HEK293T (cell line): ENCODE results near the gene GRK1.

Source experiments
- CTCF ChIA-PET: fragments of 350-600 bp; formaldehyde crosslinking; extraction: SDS; loops from one replicate; lab custom pipeline; 2021; ENCODE audit warnings: antibody characterized with exemption, inconsistent platforms; lab: Yijun Ruan, JAX
- POLR2A ChIA-PET: fragments of 350-600 bp; formaldehyde crosslinking; extraction: SDS; loops from one replicate; lab custom pipeline; 2020; ENCODE audit warnings: antibody characterized with exemption, inconsistent platforms; lab: Yijun Ruan, JAX
- DNase-seq: peaks from one replicate; pipeline ENCODE4 v3.0.0; 2012; ENCODE audit warnings: mixed read lengths; ENCODE audit errors: extremely low spot score
- ARNT ChIP-seq: fragments of 450-650 bp; IDR thresholded peaks from 2 replicates; pipeline ENCODE4 v1.6.1; 2017; ENCODE audit warnings: mild to moderate bottlenecking
- BHLHE40 ChIP-seq: fragments of 450-650 bp; IDR thresholded peaks from 2 replicates; pipeline ENCODE4 v1.6.1; 2016; ENCODE audit warnings: mild to moderate bottlenecking, moderate library complexity, borderline replicate concordance
- CTBP1 ChIP-seq: fragments of 450-650 bp; IDR thresholded peaks from 2 replicates; pipeline ENCODE4 v1.6.1; 2016; ENCODE audit warnings: borderline replicate concordance
- ELF4 ChIP-seq: fragments of 450-650 bp; IDR thresholded peaks from 2 replicates; pipeline ENCODE4 v1.6.1; 2017; ENCODE audit warnings: antibody characterized with exemption
- FOXA1 ChIP-seq: fragments of 450-650 bp; IDR thresholded peaks from 2 replicates; pipeline ENCODE4 v1.6.1; 2016; ENCODE audit warnings: mild to moderate bottlenecking
- FOXK2 ChIP-seq: fragments of 450-650 bp; IDR thresholded peaks from 2 replicates; pipeline ENCODE4 v1.6.1; 2016; ENCODE audit warnings: mild to moderate bottlenecking
- FOXM1 ChIP-seq: fragments of 450-650 bp; IDR thresholded peaks from 2 replicates; pipeline ENCODE4 v1.6.1; 2017; ENCODE audit warnings: mild to moderate bottlenecking, borderline replicate concordance
- HDGF ChIP-seq: fragments of 450-650 bp; IDR thresholded peaks from 2 replicates; pipeline ENCODE4 v1.6.1; 2017; ENCODE audit warnings: antibody characterized with exemption, borderline replicate concordance
- L3MBTL2 ChIP-seq: fragments of 450-650 bp; conservative IDR thresholded peaks from 2 replicates; pipeline ENCODE4 v1.6.1; 2016; ENCODE audit warnings: mild to moderate bottlenecking
- LEF1 ChIP-seq: fragments of 450-650 bp; IDR thresholded peaks from 2 replicates; pipeline ENCODE4 v1.6.1; 2017; ENCODE audit warnings: mild to moderate bottlenecking, borderline replicate concordance
- NFRKB ChIP-seq: fragments of 450-650 bp; IDR thresholded peaks from 2 replicates; pipeline ENCODE4 v1.6.1; 2016; ENCODE audit warnings: mild to moderate bottlenecking, moderate library complexity
- SP1 ChIP-seq: fragments of 450-650 bp; IDR thresholded peaks from 2 replicates; pipeline ENCODE4 v1.6.1; 2017
- SUZ12 ChIP-seq: fragments of 450-650 bp; IDR thresholded peaks from 2 replicates; pipeline ENCODE4 v1.6.1; 2016; ENCODE audit warnings: mild to moderate bottlenecking
- TARDBP ChIP-seq: fragments of 450-650 bp; IDR thresholded peaks from 2 replicates; pipeline ENCODE4 v1.6.1; 2016
- ZNF384 ChIP-seq: fragments of 450-650 bp; IDR thresholded peaks from 2 replicates; pipeline ENCODE4 v1.6.1; 2016
- TF ChIP-seq, protein P1 (sequence below): fragments of 450-650 bp; IDR thresholded peaks from 2 replicates; pipeline ENCODE4 v1.6.1; 2016

GRK1 gene

DNA sequence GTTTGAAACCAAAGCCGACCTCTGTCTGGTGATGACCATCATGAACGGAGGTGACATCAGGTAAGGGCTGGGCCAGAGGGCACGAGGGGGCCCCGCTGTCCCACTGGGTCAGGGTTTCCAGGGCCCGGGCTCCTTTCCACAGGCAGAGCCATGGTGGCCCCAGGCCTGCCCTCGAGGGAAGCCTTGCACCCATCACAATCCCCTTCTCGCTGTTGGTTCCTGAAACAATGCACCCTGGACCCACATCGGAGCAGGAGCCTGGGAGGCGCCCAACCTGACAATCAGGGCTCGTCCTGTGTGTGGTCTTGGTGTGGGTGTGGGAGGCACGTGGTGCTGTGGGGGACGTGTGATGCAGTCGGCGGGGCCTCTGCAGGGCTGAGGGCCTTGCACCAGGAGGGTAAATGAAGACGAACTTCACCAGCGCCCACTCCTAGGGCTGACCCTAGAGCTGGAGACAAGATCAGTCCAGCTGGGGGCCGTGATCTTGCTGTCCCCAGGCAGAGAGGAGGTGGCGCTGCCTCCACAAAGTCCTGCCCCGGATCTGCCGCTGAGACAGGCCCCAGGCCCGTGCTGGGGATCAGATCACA, 2.8 kb downstream of the GRK1 start:
- DNase-seq, result no peak
- TF ChIP-seq L3MBTL2 (no peak), LEF1 (no peak), SUZ12 (no peak), FOXA1 (no peak), FOXM1 (no peak), NFRKB (no peak), CTBP1 (no peak)
- ChIA-PET CTCF (no interaction called here), POLR2A (no interaction called here)

DNA sequence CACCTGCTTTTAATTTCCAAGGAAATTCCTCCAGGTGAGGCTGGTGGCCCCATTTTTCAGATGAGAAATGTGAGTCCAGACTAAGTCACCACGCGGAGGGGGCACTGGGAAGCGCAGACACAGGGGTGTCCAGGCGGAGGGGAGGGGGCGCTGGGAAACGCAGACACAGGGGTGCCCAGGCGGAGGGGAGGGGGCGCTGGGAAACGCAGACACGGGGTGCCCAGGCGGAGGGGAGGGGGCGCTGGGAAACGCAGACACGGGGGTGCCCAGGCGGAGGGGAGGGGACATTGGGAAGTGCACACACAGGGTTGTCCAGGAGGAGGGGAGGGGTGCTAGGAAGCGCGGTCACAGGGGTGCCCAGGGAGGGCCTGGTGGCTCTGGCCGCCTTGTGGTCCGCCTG, 3.5 kb downstream of the GRK1 start:
- ChIA-PET POLR2A (no interaction called here), CTCF (no interaction called here)
- TF ChIP-seq SUZ12 (no peak), NFRKB (no peak), FOXA1 (no peak), BHLHE40 (no peak)
- TF ChIP-seq, protein P1, sequence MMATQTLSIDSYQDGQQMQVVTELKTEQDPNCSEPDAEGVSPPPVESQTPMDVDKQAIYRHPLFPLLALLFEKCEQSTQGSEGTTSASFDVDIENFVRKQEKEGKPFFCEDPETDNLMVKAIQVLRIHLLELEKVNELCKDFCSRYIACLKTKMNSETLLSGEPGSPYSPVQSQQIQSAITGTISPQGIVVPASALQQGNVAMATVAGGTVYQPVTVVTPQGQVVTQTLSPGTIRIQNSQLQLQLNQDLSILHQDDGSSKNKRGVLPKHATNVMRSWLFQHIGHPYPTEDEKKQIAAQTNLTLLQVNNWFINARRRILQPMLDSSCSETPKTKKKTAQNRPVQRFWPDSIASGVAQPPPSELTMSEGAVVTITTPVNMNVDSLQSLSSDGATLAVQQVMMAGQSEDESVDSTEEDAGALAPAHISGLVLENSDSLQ, result no peak
- no peak for DNase-seq

GRCh38 chr13:113671066-113672001, 4.3 kb downstream of the GRK1 start:
- DNase-seq, result no peak
- ChIA-PET POLR2A (no interaction called here), CTCF (interaction anchor here (0.6 kb wide), 1 partner anchor 53 kb away, joined by 3 read pairs; no protein-coding TSS in a partner anchor)
- TF ChIP-seq NFRKB, result no peak
- TF ChIP-seq HDGF, result no peak
- TF ChIP-seq FOXA1, result no peak
- TF ChIP-seq LEF1, result no peak
- TF ChIP-seq ARNT, result no peak
- TF ChIP-seq ZNF384, result no peak
- TF ChIP-seq TARDBP, result no peak
- no peak for TF ChIP-seq ELF4

DNA sequence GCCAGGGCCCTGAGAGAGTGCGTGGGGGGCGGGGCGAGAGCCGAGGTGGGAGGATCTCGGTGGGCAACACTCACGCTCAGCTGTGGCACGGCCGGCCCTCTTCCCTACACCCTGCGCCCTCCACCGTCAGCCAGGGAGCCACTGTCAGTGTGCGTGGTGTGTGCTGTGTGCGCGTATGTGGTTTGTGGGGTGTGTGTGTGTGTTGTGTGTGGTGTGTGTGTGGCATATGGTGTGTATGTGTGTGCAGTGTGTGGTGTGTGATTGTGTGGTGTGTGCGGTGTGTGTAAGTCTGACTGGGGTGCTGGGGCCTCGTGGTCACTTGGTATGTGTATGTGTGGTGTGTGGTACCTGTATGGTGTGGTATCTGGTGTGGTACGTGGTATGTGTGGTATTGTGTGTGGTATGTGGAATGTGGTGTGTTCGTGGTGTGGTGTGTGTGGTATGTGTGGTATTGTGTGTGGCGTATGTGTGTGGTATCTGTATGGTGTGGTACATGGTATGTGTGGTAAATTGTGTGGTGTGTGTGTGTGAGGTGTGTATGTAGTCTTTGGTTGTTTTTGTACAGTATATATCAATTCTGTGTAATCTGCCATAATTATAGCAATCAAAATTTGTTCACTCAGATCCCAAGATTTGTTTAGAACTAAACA, 5.1 kb downstream of the GRK1 start:
- DNase-seq, result no peak
- POLR2A ChIA-PET, result no interaction called here
- TF ChIP-seq ARNT, result no peak
- TF ChIP-seq, protein P1, result no peak
- TF ChIP-seq ELF4, result no peak
- TF ChIP-seq CTBP1, result no peak
- TF ChIP-seq BHLHE40, result no peak
- no peak for TF ChIP-seq HDGF
- TF ChIP-seq NFRKB, result no peak
- no peak for TF ChIP-seq FOXA1
- CTCF ChIA-PET, result no interaction called here

GRCh38 chr13:113722921-113723320, 55.9 kb downstream of the GRK1 start:
- POLR2A ChIA-PET, result no interaction called here

More at GRCh38 chr13:113722921-113723320, 55.9 kb downstream of the GRK1 start:
- no peak for DNase-seq
- TF ChIP-seq, protein P1, result no peak
- no peak for TF ChIP-seq CTBP1
- TF ChIP-seq HDGF, result no peak
- no peak for TF ChIP-seq TARDBP
- no peak for TF ChIP-seq NFRKB
- TF ChIP-seq SP1, result no peak
- no peak for TF ChIP-seq L3MBTL2
- TF ChIP-seq ARNT, result no peak
- no peak for TF ChIP-seq LEF1
- TF ChIP-seq BHLHE40, result no peak
- TF ChIP-seq FOXA1, result no peak
- no peak for TF ChIP-seq ELF4
- TF ChIP-seq SUZ12, result no peak
- no peak for TF ChIP-seq FOXK2
- TF ChIP-seq FOXM1, result no peak
- TF ChIP-seq ZNF384, result no peak
- CTCF ChIA-PET, result no interaction called here
